Fibroblast of villous mesenchyme (primary cell): ENCODE data around the gene PRKN. TPM values are rescaled to one million over a fixed set of nuclear protein-coding genes. Genes with fewer than 3 reads are reported as not detected.
A peak's percentile ranks its signal among the peaks of the same experiment; 100 is the strongest.

Experiments used
- DNase-seq: peaks from one replicate; pipeline ENCODE4 v3.0.0-alpha.2; 2010; ENCODE audit warnings: low read depth
- H3K4me3 ChIP-seq: 2 replicates; pipeline ENCODE4 v1.5.1; 2011; ENCODE audit warnings: low read depth, mild to moderate bottlenecking, low read length
- total RNA-seq: library from RNA; depleted of rRNA; stranded (reverse); fragments of >200 nt; gene quantifications from 2 replicates; pipeline ENCODE4 v1.2.3, GENCODE V29; 2012
- TF ChIP-seq, protein P1 (sequence below): IDR thresholded peaks from 2 replicates; pipeline ENCODE4 v1.5.1; 2012; ENCODE audit warnings: low read depth, mild to moderate bottlenecking, low read length; ENCODE audit not compliant: insufficient read depth

The PRKN gene
- total RNA-seq, 1 donor: 2.2 TPM

DNA sequence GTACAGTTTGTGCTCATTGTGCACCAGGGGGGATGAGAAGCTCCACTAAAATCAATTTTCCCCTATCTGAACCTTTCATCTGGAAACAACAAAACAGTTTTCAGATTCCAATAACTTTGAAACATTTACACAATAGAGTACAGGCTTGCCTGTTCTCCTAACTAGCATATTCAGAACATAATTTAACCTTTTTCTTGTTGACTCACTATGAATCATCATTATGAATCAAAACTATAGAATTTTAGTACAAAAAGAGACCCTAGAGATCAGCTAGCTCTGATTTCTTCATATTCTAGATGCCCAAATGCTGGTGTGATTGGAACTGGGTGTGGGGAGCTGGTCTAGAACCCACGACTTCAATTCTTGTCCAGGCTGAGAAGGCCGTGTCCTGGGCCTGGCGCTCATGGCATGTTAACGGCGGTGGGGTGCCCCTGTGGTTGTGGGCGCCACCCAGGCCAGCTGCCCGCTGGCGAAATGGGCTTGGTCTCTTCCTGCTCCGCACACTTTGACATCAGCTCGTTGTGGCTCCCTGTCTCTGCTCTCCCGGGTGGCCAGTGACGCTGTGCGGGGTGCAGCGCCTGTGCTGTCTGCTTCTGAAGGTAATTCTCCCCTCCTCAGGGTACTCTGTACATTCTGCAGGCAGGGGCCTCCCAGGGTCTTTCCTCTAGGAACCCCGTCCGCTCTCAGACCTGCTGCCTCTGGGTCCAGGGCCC lies 1423.8 kb downstream of the PRKN start:
- no peak overlapping the region for H3K4me3 ChIP-seq
- TF ChIP-seq, protein P1, sequence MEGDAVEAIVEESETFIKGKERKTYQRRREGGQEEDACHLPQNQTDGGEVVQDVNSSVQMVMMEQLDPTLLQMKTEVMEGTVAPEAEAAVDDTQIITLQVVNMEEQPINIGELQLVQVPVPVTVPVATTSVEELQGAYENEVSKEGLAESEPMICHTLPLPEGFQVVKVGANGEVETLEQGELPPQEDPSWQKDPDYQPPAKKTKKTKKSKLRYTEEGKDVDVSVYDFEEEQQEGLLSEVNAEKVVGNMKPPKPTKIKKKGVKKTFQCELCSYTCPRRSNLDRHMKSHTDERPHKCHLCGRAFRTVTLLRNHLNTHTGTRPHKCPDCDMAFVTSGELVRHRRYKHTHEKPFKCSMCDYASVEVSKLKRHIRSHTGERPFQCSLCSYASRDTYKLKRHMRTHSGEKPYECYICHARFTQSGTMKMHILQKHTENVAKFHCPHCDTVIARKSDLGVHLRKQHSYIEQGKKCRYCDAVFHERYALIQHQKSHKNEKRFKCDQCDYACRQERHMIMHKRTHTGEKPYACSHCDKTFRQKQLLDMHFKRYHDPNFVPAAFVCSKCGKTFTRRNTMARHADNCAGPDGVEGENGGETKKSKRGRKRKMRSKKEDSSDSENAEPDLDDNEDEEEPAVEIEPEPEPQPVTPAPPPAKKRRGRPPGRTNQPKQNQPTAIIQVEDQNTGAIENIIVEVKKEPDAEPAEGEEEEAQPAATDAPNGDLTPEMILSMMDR: no peak
- no peak for DNase-seq

DNA sequence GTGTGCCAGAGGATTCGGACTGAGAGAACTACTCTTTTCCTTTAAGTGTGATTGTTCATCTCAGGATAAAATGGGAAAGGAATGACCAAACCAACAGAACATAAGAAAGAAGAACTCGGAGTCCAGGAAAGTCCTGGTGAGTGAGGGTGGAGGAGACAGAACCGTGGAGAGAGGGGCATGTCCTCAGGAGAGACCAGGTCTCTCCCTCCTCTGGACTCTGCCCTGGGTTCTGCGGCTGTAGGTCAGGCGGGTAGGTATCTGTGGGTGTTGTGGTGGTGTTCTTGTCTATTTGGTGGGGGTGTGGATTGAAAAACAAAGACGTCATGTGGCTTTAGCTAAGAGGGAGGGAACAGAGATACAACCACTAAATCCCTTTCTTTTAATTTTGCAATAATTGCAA lies 1424.6 kb downstream of the PRKN start:
- DNase-seq: no peak
- no peak overlapping the region for H3K4me3 ChIP-seq
- TF ChIP-seq, protein P1: no peak

DNA sequence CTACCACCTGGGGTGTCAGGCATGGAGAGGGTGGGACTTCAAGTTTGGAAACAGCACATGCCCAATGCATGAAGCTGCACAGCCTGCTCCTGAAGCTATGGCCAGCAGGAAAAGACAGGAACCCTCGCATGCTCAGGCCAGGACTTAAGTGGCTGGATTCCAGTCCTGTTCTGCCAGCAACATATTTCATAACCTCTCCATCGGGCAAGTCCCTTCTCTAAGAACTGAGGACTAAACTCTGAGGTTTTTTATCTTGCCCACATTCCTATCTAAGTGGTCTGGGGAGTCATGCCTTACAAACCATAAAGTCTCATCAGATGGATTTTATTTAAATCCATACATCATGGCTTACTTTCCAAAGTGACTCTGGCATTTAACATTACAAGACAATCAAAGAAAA lies 1426.2 kb downstream of the PRKN start:
- no peak overlapping the region for H3K4me3 ChIP-seq
- peak; percentile 93 for DNase-seq
- TF ChIP-seq, protein P1: no peak

DNA sequence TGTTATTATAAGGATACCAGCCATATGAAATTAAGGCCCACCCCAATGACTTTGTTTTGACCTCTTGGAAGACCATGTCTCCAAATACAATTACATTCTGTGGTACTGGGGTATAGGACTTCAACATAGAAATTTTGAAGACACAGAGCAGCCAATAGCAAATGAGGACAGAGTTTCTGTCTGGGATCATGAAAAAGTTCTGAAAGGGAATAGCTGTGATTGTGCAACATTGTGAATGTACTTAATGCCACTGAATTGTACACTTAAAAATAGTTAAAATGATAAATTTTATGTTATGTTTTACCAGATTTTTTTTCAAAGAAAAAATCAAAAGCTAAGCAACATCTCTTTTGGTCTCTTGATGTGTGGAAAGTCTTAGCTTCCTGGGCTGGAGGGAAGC lies 1426.7 kb downstream of the PRKN start:
- DNase-seq: peak; percentile 30

DNA sequence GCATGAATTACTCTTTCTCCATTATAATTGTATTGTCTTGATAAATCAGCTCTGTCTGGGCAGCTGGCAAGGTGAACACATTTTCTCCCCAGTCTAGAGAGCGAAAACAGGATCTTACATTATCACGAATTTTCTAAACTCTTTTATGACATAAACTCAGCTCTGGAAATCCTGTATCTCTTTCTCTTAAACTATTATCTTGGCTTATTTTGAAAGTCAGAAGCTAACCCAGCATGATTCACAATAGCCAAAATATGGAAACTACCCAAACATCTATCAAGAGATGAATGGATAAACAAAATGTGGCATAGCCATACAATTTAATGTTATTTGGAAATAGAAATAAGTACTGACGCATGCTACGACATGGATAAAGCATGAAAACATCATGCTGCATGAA lies 1427.8 kb downstream of the PRKN start:
- TF ChIP-seq, protein P1: no peak
- DNase-seq: no peak
- no peak overlapping the region for H3K4me3 ChIP-seq

More for the DNA sequence above, 1426.7 kb downstream of the PRKN start:
- no peak overlapping the region for H3K4me3 ChIP-seq
- TF ChIP-seq, protein P1: no peak

Other genes with a start within 250 kb of the PRKN start
- under 0.01 and 0.97 TPM in 2 replicates for gene PACRG, start 208 bp upstream of the PRKN start, total RNA-seq